Measurements from ENCODE around the gene MX1.
"Not testable (repeated sequence)": the region's sequence is repeated elsewhere in the genome, so short reads cannot be mapped to it uniquely, and the experiment has no call there.

Gene MX1

DNA sequence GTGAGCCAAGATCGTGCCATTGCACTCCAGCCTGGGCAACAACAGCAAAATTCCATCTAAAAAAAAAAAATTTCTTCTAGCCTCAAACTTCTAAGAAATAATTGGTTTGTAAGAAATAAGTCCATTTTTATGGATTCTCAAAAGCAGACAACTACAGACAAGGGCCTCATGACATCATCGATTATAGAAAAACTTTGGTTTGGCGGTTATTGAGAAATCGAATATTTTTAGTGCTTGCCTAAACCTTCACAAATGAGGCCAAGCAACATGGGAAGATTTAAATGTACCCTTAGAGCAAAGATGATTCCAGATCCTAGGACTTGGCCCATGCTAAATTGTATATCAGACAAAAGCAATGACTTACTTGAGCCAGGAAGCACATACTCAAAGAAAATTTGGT, 27.8 kb upstream of the MX1 start:
- in situ Hi-C loops (cut with HindIII; ENCODE audit: low pct_unique_long_range_greater_than_20kb, low sequenced_read_pairs), result no loop called here
- DNase-seq (ENCODE audit: low read depth in 1 of 2, low spot score in 1 of 2), result no peak
- TF ChIP-seq JUND (IDR thresholded peaks at IDR 0.05; ENCODE audit: low read depth), result no peak

DNA sequence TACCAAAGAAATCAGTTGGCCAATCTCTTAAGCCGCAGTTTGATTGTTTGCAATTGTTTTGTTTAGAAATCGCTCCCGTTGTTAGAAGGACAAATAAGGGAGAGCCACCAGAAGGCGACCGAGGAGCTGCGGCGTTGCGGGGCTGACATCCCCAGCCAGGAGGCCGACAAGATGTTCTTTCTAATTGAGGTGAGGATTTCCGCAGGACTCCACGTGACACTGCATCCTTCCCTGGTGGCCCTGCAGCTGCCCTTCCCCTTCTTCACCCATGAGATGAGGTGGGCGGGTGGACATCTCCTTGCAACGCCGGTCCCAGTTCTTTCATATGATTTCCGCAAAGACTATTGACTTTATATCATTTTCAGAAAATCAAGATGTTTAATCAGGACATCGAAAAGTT, 27.2 kb upstream of the MX1 start:
- in situ Hi-C loops (cut with HindIII; ENCODE audit: low pct_unique_long_range_greater_than_20kb, low sequenced_read_pairs), result no loop called here
- TF ChIP-seq JUND (IDR thresholded peaks at IDR 0.05; ENCODE audit: low read depth), result no peak
- no peak for DNase-seq (ENCODE audit: low read depth in 1 of 2, low spot score in 1 of 2)

DNA sequence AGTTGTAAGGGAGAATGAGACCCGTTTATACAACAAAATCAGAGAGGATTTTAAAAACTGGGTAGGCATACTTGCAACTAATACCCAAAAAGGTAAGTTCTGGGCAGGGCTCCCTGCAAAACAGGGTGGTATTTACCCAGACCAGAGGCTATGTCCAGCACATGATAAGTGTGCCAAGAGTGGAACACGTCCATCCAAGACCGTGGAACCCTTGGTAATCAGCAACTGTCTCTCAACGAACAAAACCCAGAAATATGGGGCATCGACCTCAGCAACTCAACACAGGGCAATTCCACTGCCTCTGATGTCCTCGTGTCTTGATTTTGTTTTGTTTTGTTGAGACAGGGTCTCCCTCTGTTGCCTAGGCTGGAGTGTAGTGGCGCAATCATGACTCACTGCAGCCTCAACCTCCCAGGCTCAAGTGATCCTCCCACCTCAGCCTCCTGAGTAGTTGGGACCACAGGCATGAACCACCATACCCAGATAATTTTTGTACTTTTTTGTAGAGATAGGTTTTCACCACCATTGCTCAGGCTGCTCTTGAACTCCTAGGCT, 26.7 kb upstream of the MX1 start:
- in situ Hi-C loops (cut with HindIII; ENCODE audit: low pct_unique_long_range_greater_than_20kb, low sequenced_read_pairs), result no loop called here
- no peak for DNase-seq (ENCODE audit: low read depth in 1 of 2, low spot score in 1 of 2)
- TF ChIP-seq JUND (IDR thresholded peaks at IDR 0.05; ENCODE audit: low read depth), result no peak

DNA sequence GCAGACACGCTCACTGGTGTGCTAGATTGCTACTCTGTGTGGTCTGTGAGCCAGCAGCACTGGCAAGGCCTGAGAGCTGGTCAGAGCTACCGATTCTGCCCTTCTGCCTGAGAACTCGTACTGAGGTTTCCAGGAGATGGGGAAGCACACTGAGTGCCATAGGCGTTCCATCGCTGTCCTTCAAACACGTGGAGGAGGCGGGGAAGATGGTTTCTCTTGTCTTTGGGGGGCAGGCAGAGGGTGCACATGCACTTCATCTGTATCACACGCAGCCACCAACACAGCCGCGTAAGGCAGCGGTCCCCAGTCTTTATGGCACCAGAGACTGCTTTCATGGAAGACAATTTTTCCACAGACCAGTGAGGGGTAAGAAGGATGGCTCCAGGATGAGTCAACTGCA, 23.8 kb upstream of the MX1 start:
- in situ Hi-C loops (cut with HindIII; ENCODE audit: low pct_unique_long_range_greater_than_20kb, low sequenced_read_pairs), result no loop called here
- TF ChIP-seq JUND (IDR thresholded peaks at IDR 0.05; ENCODE audit: low read depth), result no peak
- DNase-seq (ENCODE audit: low read depth in 1 of 2, low spot score in 1 of 2), result no peak

DNA sequence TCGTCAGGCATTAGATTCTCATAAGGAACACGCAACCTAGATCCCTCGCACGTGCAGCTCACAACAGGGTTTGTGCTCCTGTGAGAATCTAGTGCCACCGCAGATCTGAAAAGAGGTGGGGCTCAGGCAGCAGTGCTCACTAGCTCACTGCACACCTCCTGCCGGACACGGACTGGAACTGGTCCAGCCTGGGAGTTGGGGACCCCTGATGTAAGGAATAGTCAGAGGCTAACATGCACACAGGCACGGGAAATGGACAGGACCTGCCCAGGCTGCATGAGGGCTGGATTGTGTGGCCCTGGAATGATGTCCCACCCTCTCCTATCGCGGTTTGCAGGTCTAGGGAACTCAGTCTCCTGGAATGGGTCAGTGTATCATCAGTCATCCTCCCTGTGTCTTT, 23.2 kb upstream of the MX1 start:
- no peak for DNase-seq (ENCODE audit: low read depth in 1 of 2, low spot score in 1 of 2)
- no peak for TF ChIP-seq JUND (IDR thresholded peaks at IDR 0.05; ENCODE audit: low read depth)
- in situ Hi-C loops (cut with HindIII; ENCODE audit: low pct_unique_long_range_greater_than_20kb, low sequenced_read_pairs), result no loop called here

DNA sequence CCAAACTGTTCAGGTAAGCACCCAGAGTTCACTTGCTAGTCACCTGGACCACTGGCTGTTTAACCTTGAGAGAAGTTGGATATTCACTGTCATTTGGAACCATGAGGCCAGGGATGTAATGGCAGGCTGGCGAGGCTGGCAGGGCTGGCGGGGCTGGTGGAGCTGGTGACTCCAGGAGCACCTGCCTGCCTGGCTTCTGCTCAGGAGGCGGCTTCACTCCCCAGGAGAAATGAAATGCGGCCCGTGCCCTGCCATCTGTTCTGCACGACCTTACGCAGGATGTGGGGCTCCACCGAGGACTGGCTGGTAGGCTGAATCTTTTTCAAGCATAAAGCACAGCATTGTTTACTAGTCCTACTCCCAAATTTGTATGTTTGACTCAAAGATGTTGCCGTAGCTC, 22.7 kb upstream of the MX1 start:
- TF ChIP-seq JUND (IDR thresholded peaks at IDR 0.05; ENCODE audit: low read depth), result no peak
- DNase-seq (ENCODE audit: low read depth in 1 of 2, low spot score in 1 of 2), result no peak
- in situ Hi-C loops (cut with HindIII; ENCODE audit: low pct_unique_long_range_greater_than_20kb, low sequenced_read_pairs), result no loop called here

DNA sequence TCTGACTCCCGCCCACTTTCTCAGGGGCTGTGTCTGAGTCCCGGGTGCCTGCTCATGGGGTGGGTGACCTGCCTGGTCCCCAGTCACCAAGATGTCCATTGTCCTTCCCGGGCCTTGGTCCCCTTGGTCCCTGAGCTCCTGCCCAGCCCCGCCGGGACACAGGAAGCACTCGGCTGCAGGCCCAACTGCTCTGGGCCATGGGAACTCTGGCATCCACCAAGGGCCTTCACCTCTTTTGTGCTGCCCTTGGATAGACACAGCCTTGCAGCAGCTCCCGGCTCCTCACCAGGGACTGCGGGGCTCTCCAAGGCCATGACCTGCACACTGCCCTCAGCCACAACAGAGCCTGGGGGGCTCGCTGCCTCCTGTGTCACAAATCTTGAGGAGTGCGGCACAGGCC, 22.1 kb upstream of the MX1 start:
- DNase-seq (ENCODE audit: low read depth in 1 of 2, low spot score in 1 of 2), result no peak
- in situ Hi-C loops (cut with HindIII; ENCODE audit: low pct_unique_long_range_greater_than_20kb, low sequenced_read_pairs), result no loop called here
- TF ChIP-seq JUND (IDR thresholded peaks at IDR 0.05; ENCODE audit: low read depth), result no peak

DNA sequence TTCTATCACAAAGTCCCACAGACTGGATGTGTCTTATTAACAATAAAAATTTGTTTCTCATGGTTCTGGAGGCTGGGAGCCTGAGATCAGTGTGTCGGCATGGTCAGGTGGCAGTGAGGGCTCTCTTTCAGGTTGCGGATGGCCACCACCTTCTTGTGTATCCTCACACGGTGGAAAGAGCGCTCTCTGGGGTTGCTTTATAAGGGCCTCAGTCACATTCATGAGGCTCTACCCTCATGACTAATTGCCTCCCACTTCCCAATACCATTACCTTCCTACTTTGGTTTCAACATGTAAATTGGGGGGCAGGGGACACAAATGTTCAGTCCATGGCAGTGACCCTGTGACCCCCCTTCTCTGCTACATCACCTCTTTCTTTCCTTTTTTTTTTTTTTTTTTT, 20.7 kb upstream of the MX1 start:
- in situ Hi-C loops (cut with HindIII; ENCODE audit: low pct_unique_long_range_greater_than_20kb, low sequenced_read_pairs), result no loop called here
- no peak for DNase-seq (ENCODE audit: low read depth in 1 of 2, low spot score in 1 of 2)
- TF ChIP-seq JUND (IDR thresholded peaks at IDR 0.05; ENCODE audit: low read depth), result no peak

DNA sequence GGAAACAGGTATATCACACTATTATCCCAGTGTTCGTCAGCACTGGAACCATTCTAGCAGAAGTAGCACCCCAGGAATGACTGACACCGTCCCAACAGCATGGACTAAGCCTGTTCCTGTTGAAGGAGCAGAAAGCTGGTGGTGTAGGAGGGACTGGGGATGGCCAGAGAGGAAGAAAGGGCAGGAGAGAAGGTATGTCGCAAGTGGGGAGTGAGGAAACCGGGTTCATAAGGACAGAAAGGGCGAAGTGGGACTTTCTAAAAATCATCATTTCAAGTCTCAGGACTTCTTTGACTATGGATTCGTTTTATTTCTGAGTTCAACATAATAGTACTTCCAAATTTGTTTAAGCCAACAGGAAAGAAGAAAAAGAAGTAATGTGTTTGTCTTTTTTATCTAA, 19.7 kb upstream of the MX1 start:
- DNase-seq (ENCODE audit: low read depth in 1 of 2, low spot score in 1 of 2), result no peak
- no peak for TF ChIP-seq JUND (IDR thresholded peaks at IDR 0.05; ENCODE audit: low read depth)
- in situ Hi-C loops (cut with HindIII; ENCODE audit: low pct_unique_long_range_greater_than_20kb, low sequenced_read_pairs), result no loop called here

DNA sequence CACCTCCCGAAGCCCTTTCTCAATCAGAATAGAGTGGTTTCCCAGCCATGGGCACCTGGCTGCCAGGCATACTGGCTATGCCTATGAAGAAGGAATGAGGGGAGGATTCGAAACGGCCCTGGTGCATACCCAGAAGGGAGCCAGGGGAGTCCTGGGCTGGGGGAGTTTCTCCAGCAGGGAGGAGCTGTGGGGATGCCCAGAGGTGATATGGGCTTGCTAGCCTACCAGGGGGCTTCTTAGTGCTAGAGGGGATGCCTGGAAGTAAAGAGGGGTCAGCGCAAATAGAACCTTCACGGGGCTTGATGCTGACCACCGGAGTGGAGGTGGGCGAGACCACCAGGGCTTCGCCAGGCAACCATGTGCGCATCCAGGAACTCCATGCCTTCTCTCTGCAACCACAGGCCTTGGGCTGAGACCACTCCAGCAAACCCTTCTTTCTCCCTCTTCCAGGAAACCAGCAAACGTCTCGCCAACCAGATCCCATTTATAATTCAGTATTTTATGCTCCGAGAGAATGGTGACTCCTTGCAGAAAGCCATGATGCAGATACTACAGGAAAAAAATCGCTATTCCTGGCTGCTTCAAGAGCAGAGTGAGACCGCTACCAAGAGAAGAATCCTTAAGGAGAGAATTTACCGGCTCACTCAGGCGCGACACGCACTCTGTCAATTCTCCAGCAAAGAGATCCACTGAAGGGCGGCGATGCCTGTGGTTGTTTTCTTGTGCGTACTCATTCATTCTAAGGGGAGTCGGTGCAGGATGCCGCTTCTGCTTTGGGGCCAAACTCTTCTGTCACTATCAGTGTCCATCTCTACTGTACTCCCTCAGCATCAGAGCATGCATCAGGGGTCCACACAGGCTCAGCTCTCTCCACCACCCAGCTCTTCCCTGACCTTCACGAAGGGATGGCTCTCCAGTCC, 18.2 kb upstream of the MX1 start:
- in situ Hi-C loops (cut with HindIII; ENCODE audit: low pct_unique_long_range_greater_than_20kb, low sequenced_read_pairs), result no loop called here
- TF ChIP-seq JUND (IDR thresholded peaks at IDR 0.05; ENCODE audit: low read depth), result no peak
- no peak for DNase-seq (ENCODE audit: low read depth in 1 of 2, low spot score in 1 of 2)

DNA sequence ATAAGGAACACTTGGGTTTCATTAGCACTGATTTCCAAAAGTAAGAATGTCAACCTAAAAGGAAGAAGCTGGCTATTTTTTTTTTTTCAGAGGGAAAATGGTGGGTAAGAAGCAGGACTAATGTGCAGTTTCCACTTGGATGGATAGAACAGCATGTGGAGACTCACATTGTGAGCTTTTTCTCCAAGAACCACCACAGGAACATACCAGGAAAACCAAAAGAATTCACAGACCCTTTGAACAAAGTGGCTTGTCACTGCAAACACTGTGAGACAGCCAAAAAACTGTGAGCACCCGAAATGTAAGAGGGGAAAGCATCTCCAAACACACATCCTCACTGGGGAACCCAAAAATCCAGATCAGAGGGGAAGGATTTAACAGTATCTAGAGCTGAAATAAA, 15.7 kb upstream of the MX1 start:
- in situ Hi-C loops (cut with HindIII; ENCODE audit: low pct_unique_long_range_greater_than_20kb, low sequenced_read_pairs), result no loop called here
- DNase-seq (ENCODE audit: low read depth in 1 of 2, low spot score in 1 of 2), result no peak
- no peak for TF ChIP-seq JUND (IDR thresholded peaks at IDR 0.05; ENCODE audit: low read depth)

DNA sequence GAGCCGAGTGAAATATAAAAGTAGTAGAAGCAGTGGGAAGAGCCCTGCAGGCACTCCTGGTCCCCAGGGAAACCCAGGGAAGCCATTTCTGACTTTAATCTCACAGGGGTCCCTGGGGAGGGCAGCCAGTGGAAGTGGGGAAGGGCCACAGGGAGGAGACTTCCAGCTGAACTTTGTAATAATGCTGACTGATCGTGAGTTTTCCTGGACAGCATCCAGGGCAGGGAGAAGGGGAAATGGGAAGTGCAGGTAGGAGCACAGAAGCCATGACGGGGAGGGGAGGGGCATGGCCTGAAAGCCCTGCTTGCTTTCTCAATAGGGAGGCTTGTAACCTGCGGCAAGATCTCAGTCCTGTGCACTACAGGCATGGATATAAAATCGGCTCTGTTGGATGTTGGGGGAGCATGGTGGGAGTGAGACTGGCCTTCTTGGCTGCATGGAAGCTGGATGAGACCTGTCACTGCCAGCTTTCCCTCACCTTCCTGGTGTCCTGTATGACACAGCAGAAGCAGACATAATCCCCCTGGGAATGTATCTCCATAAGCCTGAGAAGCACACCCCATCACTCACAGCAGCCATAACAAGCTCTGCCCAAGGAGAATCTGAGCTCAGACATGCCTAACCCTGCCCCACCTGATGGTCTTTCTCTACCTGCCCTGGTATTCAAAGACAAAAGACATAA, 15.1 kb upstream of the MX1 start:
- in situ Hi-C loops (cut with HindIII; ENCODE audit: low pct_unique_long_range_greater_than_20kb, low sequenced_read_pairs), result no loop called here
- no peak for DNase-seq (ENCODE audit: low read depth in 1 of 2, low spot score in 1 of 2)
- TF ChIP-seq JUND (IDR thresholded peaks at IDR 0.05; ENCODE audit: low read depth), result no peak

DNA sequence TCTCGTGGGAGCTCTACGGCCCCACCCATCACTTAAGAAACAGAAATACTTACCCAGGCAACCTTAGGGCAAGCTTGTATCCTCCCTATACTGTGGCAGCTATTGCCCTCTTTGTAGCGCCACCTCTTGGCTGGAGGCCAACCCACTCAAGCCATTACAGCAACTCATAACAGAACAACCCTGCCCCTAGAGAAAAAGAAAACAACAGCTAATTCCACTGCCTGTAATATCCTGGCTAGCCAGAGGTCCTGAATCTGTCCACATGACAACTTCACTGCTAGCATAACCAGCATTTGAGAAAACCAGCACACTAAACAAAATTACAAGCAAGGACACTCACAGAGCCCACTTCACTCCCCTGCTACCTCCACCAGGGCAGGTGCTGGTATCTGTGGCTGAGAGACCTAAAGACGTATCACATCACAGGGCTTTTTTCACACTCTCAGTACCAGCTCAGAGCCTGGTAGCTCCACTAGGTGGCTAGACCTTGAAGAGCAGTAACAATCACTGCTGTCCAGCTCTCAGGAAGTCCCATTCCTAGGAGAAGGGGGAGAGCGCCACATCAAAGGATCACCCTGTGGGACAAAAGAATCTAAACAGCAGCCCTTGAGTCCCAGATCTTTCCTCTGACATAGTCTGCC, 14.5 kb upstream of the MX1 start:
- in situ Hi-C loops (cut with HindIII; ENCODE audit: low pct_unique_long_range_greater_than_20kb, low sequenced_read_pairs), result no loop called here
- peak in 1 of 2 experiments; percentile 72 for DNase-seq (ENCODE audit: low read depth in 1 of 2, low spot score in 1 of 2)
- TF ChIP-seq JUND (IDR thresholded peaks at IDR 0.05; ENCODE audit: low read depth), result no peak

DNA sequence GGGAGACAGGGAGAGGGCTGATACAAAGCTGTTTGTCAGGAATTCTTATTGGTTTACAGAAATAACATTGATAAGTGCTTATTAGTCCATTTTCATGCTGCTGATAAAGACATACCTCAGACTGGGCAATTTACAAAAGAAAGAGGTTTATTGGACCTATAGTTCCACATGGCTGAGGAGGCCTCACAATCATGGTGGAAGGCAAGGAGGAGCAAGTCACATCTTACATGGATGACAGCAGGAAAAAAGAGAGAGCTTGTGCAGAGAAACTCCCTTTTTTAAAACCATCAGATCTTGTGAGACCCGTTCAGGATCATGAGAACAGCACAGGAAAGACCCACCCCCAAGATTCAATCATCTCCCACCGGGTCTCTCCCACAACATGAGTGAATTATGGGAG, 8.5 kb upstream of the MX1 start:
- in situ Hi-C loops (cut with HindIII; ENCODE audit: low pct_unique_long_range_greater_than_20kb, low sequenced_read_pairs); DNase-seq (ENCODE audit: low read depth in 1 of 2, low spot score in 1 of 2): not testable (repeated sequence)

Measured in T47D (cell line).